ENCODE data around the gene MAB21L4. TPM values are rescaled to one million over a fixed set of nuclear protein-coding genes. Genes with fewer than 3 reads are reported as not detected.

The MAB21L4 gene
- total RNA-seq, 2 experiments from 2014 or later = not detected

- Mint-ChIP-seq H3K9me3 (no peaks in the 10 kb centered on the region), H3K27ac (no peak overlapping the region), H3K4me1 (no peaks in the 10 kb centered on the region), H3K36me3 (ENCODE audit: low read depth) (no peaks in the 10 kb centered on the region), H3K4me3 (no peak overlapping the region), H3K27me3 (no peaks in the 10 kb centered on the region)
- ChIA-PET CTCF (no interaction called here), POLR2A (interaction anchor here (0.6 kb wide), 1 partner anchor 645 kb away, joined by 3 read pairs; no protein-coding TSS in a partner anchor)
- DNase-seq = no peak
Measured at GRCh38 chr2:240876475-240877251, 19.3 kb downstream of the MAB21L4 start.

- Mint-ChIP-seq H3K27ac (no peak overlapping the region), H3K36me3 (ENCODE audit: low read depth) (no peaks in the 10 kb centered on the region), H3K9me3 (no peaks in the 10 kb centered on the region), H3K4me1 (no peaks in the 10 kb centered on the region), H3K27me3 (no peaks in the 10 kb centered on the region), H3K4me3 (no peak overlapping the region)
- no peak for DNase-seq
- ChIA-PET CTCF (no interaction called here), POLR2A (no interaction called here)
Measured at GRCh38 chr2:240876035-240876474, 19.9 kb downstream of the MAB21L4 start.

- ChIA-PET POLR2A (no interaction called here), CTCF (no interaction called here)
- Mint-ChIP-seq H3K27me3 (no peaks in the 10 kb centered on the region), H3K36me3 (ENCODE audit: low read depth) (no peaks in the 10 kb centered on the region), H3K4me3 (no peak overlapping the region), H3K27ac (no peak overlapping the region), H3K4me1 (no peaks in the 10 kb centered on the region), H3K9me3 (no peaks in the 10 kb centered on the region)
- DNase-seq = no peak
Measured at GRCh38 chr2:240875228-240876034, 20.5 kb downstream of the MAB21L4 start.

GRCh38 chr2:240874715-240875227 is 21.2 kb downstream of the MAB21L4 start:
- Mint-ChIP-seq H3K4me3 (no peak overlapping the region), H3K27ac (no peak overlapping the region), H3K27me3 (no peaks in the 10 kb centered on the region), H3K4me1 (no peaks in the 10 kb centered on the region), H3K36me3 (ENCODE audit: low read depth) (no peaks in the 10 kb centered on the region), H3K9me3 (no peaks in the 10 kb centered on the region)
- no peak for DNase-seq
- ChIA-PET POLR2A (no interaction called here), CTCF (no interaction called here)

- Mint-ChIP-seq H3K9me3 (no peaks in the 10 kb centered on the region), H3K27ac (no peak overlapping the region), H3K4me1 (no peaks in the 10 kb centered on the region), H3K36me3 (ENCODE audit: low read depth) (no peaks in the 10 kb centered on the region), H3K27me3 (no peaks in the 10 kb centered on the region), H3K4me3 (no peak overlapping the region)
- no peak for DNase-seq
- ChIA-PET POLR2A (no interaction called here), CTCF (no interaction called here)
Measured at GRCh38 chr2:240873805-240874714, 21.9 kb downstream of the MAB21L4 start.

GRCh38 chr2:240873098-240873788 is 22.7 kb downstream of the MAB21L4 start:
- no peak for DNase-seq
- Mint-ChIP-seq H3K9me3 (no peaks in the 10 kb centered on the region), H3K4me1 (no peaks in the 10 kb centered on the region), H3K4me3 (no peak overlapping the region), H3K36me3 (ENCODE audit: low read depth) (no peaks in the 10 kb centered on the region), H3K27me3 (no peaks in the 10 kb centered on the region), H3K27ac (no peak overlapping the region)
- CTCF ChIA-PET = no interaction called here
- POLR2A ChIA-PET = no interaction called here

- ChIA-PET CTCF (no interaction called here), POLR2A (no interaction called here)
- Mint-ChIP-seq H3K27ac (no peak overlapping the region), H3K36me3 (ENCODE audit: low read depth) (no peaks in the 10 kb centered on the region), H3K4me3 (no peak overlapping the region), H3K27me3 (no peaks in the 10 kb centered on the region), H3K4me1 (no peaks in the 10 kb centered on the region), H3K9me3 (no peaks in the 10 kb centered on the region)
- DNase-seq = no peak
Measured at GRCh38 chr2:240872317-240873097, 23.4 kb downstream of the MAB21L4 start.

GRCh38 chr2:240871071-240871958 is 24.6 kb downstream of the MAB21L4 start:
- POLR2A ChIA-PET = no interaction called here

GRCh38 chr2:240869956-240870875 is 25.7 kb downstream of the MAB21L4 start:
- POLR2A ChIA-PET = no interaction called here
- H3K4me3 Mint-ChIP-seq = no peak overlapping the region

More at GRCh38 chr2:240871071-240871958, 24.6 kb downstream of the MAB21L4 start:
- no peaks in the 10 kb centered on the region for H3K9me3 Mint-ChIP-seq
- H3K27ac Mint-ChIP-seq = no peak overlapping the region
- CTCF ChIA-PET = no interaction called here
- no peaks in the 10 kb centered on the region for H3K36me3 Mint-ChIP-seq (ENCODE audit: low read depth)
- H3K4me3 Mint-ChIP-seq = no peak overlapping the region
- no peak for DNase-seq
- no peaks in the 10 kb centered on the region for H3K4me1 Mint-ChIP-seq
- H3K27me3 Mint-ChIP-seq = no peaks in the 10 kb centered on the region

GRCh38 chr2:240869109-240869955 is 26.6 kb downstream of the MAB21L4 start:
- Mint-ChIP-seq H3K27ac (no peak overlapping the region), H3K27me3 (peaks cover 8% of the 10 kb centered on the region), H3K9me3 (no peaks in the 10 kb centered on the region), H3K36me3 (ENCODE audit: low read depth) (no peaks in the 10 kb centered on the region), H3K4me1 (no peaks in the 10 kb centered on the region), H3K4me3 (no peak overlapping the region)
- no peak for DNase-seq
- CTCF ChIA-PET = no interaction called here
- POLR2A ChIA-PET = no interaction called here

More at GRCh38 chr2:240869956-240870875, 25.7 kb downstream of the MAB21L4 start:
- Mint-ChIP-seq H3K9me3 (no peaks in the 10 kb centered on the region), H3K4me1 (no peaks in the 10 kb centered on the region), H3K27ac (no peak overlapping the region), H3K27me3 (peaks cover 3% of the 10 kb centered on the region), H3K36me3 (ENCODE audit: low read depth) (no peaks in the 10 kb centered on the region)
- no peak for DNase-seq
- CTCF ChIA-PET = no interaction called here

Measured in activated CD4-positive, alpha-beta memory T cell treated with anti-CD3 and anti-CD28 coated beads, Interleukin-2, amount 10 ng/mL, durations not matched to agents 7 days and 5 days (primary cell).